IMR-90 (cell line): ENCODE measurements around the gene MTURN. TPM values are rescaled to one million over a fixed set of nuclear protein-coding genes. Genes with fewer than 3 reads are reported as not detected.

ENCODE experiments used
- ATAC-seq: fragments of 200-7000 bp; cut with Tn5 transposase; 2 replicates; pipeline ENCODE4 v1.9.1; 2020; ENCODE audit warnings: low read depth, mild to moderate bottlenecking, moderate library complexity
- BruUV-seq: library from RNA; stranded (reverse); fragments of 400-500 nt; replicated peaks from 2 replicates; lab custom pipeline; 2021; lab: Mats Ljungman, UMichigan
- CTCF ChIA-PET: fragments of 300-600 bp; formaldehyde crosslinking; extraction: SDS; loops from one replicate; lab custom pipeline; 2021; ENCODE audit warnings: antibody characterized with exemption; lab: Yijun Ruan, JAX
- POLR2A ChIA-PET: fragments of 300-600 bp; sonication (Branson Sonifier 250); formaldehyde crosslinking; loops from one replicate; lab custom pipeline; 2022; ENCODE audit warnings: antibody characterized with exemption; ENCODE audit not compliant: unreplicated experiment; lab: Charles Lee
- DNase-seq: peaks from one replicate; pipeline ENCODE4 v3.0.0; 2013
- H2AFZ ChIP-seq: replicated peaks from 2 replicates; pipeline ENCODE3; 2013; ENCODE audit warnings: low read length, mild to moderate bottlenecking; ENCODE audit not compliant: poor library complexity
- H2AK5ac ChIP-seq: 2 replicates; pipeline ENCODE4 v1.6.1; 2013; ENCODE audit warnings: low read depth, low read length, inconsistent platforms
- H2AK9ac ChIP-seq: replicated peaks from 2 replicates; pipeline ENCODE3; 2013; ENCODE audit warnings: mild to moderate bottlenecking, low read depth, low read length, moderate library complexity; ENCODE audit not compliant: poor library complexity
- H2BK120ac ChIP-seq: 2 replicates; pipeline ENCODE4 v1.6.1; 2013; ENCODE audit warnings: low read depth, low read length, inconsistent platforms
- H2BK15ac ChIP-seq: 3 replicates; pipeline ENCODE4 v1.6.1; 2013; ENCODE audit warnings: low read depth, low read length, inconsistent platforms
- H2BK20ac ChIP-seq: 2 replicates; pipeline ENCODE4 v1.6.1; 2013; ENCODE audit warnings: low read depth, mild to moderate bottlenecking, inconsistent platforms, low read length, moderate library complexity
- H2BK5ac ChIP-seq: 2 replicates; pipeline ENCODE4 v1.6.1; 2013; ENCODE audit warnings: mild to moderate bottlenecking, low read depth, low read length, inconsistent platforms; ENCODE audit not compliant: poor library complexity, severe bottlenecking
- H3K14ac ChIP-seq: replicated peaks from 2 replicates; pipeline ENCODE4 v1.6.1; 2013; ENCODE audit warnings: low read depth, low read length, inconsistent platforms
- H3K18ac ChIP-seq: 2 replicates; pipeline ENCODE4 v1.6.1; 2013; ENCODE audit warnings: low read depth, low read length, control low read depth
- H3K23ac ChIP-seq: 2 replicates; pipeline ENCODE4 v1.6.1; 2013; ENCODE audit warnings: low read depth, low read length, inconsistent platforms
- H3K27ac ChIP-seq: 2 replicates; pipeline ENCODE4 v1.5.1; 2013; ENCODE audit warnings: mild to moderate bottlenecking, control low read depth, low read length; ENCODE audit not compliant: insufficient read depth
- H3K27me3 ChIP-seq: 2 replicates; pipeline ENCODE4 v1.6.1; 2013; ENCODE audit warnings: low read length; ENCODE audit not compliant: control insufficient read depth, insufficient read depth
- H3K36me3 ChIP-seq: 2 replicates; pipeline ENCODE4 v1.6.1; 2013; ENCODE audit warnings: low read length, mixed read lengths; ENCODE audit not compliant: control insufficient read depth, insufficient read depth
- H3K4ac ChIP-seq: 2 replicates; pipeline ENCODE4 v1.6.1; 2013; ENCODE audit warnings: low read depth, low read length, inconsistent platforms
- H3K4me1 ChIP-seq: 2 replicates; pipeline ENCODE4 v1.6.1; 2013; ENCODE audit warnings: low read length, mixed read lengths; ENCODE audit not compliant: control insufficient read depth, insufficient read depth
- H3K4me2 ChIP-seq: 2 replicates; pipeline ENCODE4 v1.6.1; 2013; ENCODE audit warnings: low read depth, mild to moderate bottlenecking, control low read depth, low read length, moderate library complexity
- H3K4me3 ChIP-seq: 2 replicates; pipeline ENCODE4 v1.5.1; 2013; ENCODE audit warnings: low read depth, mild to moderate bottlenecking, control low read depth, low read length, moderate library complexity; ENCODE audit not compliant: insufficient read depth
- H3K56ac ChIP-seq: 2 replicates; pipeline ENCODE4 v1.6.1; 2013; ENCODE audit warnings: low read length, inconsistent platforms; ENCODE audit not compliant: insufficient read depth; ENCODE audit errors: extremely low read depth
- H3K79me1 ChIP-seq, 2 experiments: 2 replicates each; pipeline ENCODE4 v1.6.1; 2013; ENCODE audit warnings: low read length in 2 of 2, inconsistent platforms in 1 of 2, low read depth in 1 of 2
- H3K9ac ChIP-seq: 2 replicates; pipeline ENCODE4 v1.6.1; 2013; ENCODE audit warnings: low read depth, low read length, control low read depth
- H3K9me1 ChIP-seq: 2 replicates; pipeline ENCODE4 v1.6.1; 2013; ENCODE audit warnings: low read length, inconsistent platforms; ENCODE audit not compliant: insufficient read depth
- H3K9me3 ChIP-seq: 2 replicates; pipeline ENCODE4 v1.6.1; 2013; ENCODE audit warnings: low read length; ENCODE audit not compliant: control insufficient read depth, insufficient read depth
- H4K20me1 ChIP-seq: 2 replicates; pipeline ENCODE4 v1.6.1; 2013; ENCODE audit warnings: low read length, inconsistent platforms; ENCODE audit not compliant: insufficient read depth
- H4K5ac ChIP-seq: 2 replicates; pipeline ENCODE4 v1.6.1; 2013; ENCODE audit warnings: mild to moderate bottlenecking, low read depth, low read length, control low read depth
- H4K8ac ChIP-seq, 2 experiments: 2 replicates each; pipeline ENCODE4 v1.6.1; 2013; ENCODE audit warnings: low read depth in 2 of 2, low read length in 2 of 2, control low read depth in 1 of 2, inconsistent platforms in 1 of 2
- H4K91ac ChIP-seq: 2 replicates; pipeline ENCODE4 v1.6.1; 2013; ENCODE audit warnings: low read depth, low read length, inconsistent platforms; ENCODE audit not compliant: insufficient read depth
- FOS ChIP-seq: fragments of 150-350 bp; IDR thresholded peaks from 2 replicates; pipeline ENCODE4 v1.6.1; 2016; ENCODE audit warnings: low read depth, low read length
- MAFK ChIP-seq: IDR thresholded peaks from 2 replicates; pipeline ENCODE4 v1.6.1; 2012; ENCODE audit warnings: low read depth, low read length, improper control_type of control experiment
- RAD21 ChIP-seq: IDR thresholded peaks from 2 replicates; pipeline ENCODE4 v1.6.1; 2012; ENCODE audit warnings: low read length, improper control_type of control experiment
- SMC3 ChIP-seq: fragments of 150-350 bp; IDR thresholded peaks from 2 replicates; pipeline ENCODE4 v1.6.1; 2016; ENCODE audit warnings: low read depth, mild to moderate bottlenecking, antibody characterized with exemption, low read length, moderate library complexity
- WGBS, 2 experiments: methylation state at CpG; one replicate each; pipeline versions ENCODE4 v1.1.5 to v1.1.7; 2013; ENCODE audit warnings: missing lambda C conversion rate in 2 of 2; ENCODE audit not compliant: insufficient read length in 1 of 2; ENCODE audit errors: extremely low coverage in 2 of 2; 5-methylcytosine and 5-hydroxymethylcytosine counted together
- dilution Hi-C: fragments of 300-500 bp; cut with HindIII; formaldehyde crosslinking; loops from one replicate; pipeline ENCODE4 v1.14.3; 2018; ENCODE audit warnings: low sequenced_read_pairs; ENCODE audit not compliant: unreplicated experiment
- in situ Hi-C: fragments of 300-500 bp; cut with MboI; formaldehyde crosslinking; loops from 3 replicates; pipeline ENCODE4 v1.14.3; 2019; ENCODE audit warnings: low sequenced_read_pairs, inconsistent platforms, mixed read lengths
- intact Hi-C: fragments of 100-400 bp; cut with micrococcal nuclease; formaldehyde crosslinking; loops from 2 replicates; pipeline ENCODE4 v1.10.0; 2022
- polyA plus RNA-seq, 3 experiments: library from polyadenylated mRNA; depleted of rRNA; stranded (reverse); fragments of >200 nt; gene quantifications; 2 replicates each; pipeline ENCODE4 v1.2.3, GENCODE V29; 2012; ENCODE audit warnings: low replicate concordance in 1 of 3
- total RNA-seq: library from RNA; depleted of rRNA; stranded (reverse); fragments of >200 nt; gene quantifications from 2 replicates; pipeline ENCODE4 v1.2.3, GENCODE V29; 2012
- TF ChIP-seq, protein P1 (sequence below): conservative IDR thresholded peaks from 2 replicates; pipeline ENCODE4 v1.5.1; 2012; ENCODE audit warnings: mild to moderate bottlenecking, low read depth, low read length, improper control_type of control experiment
- TF ChIP-seq, protein P2 (sequence below): fragments of 150-350 bp; IDR thresholded peaks from 2 replicates; pipeline ENCODE4 v1.6.1; 2017; ENCODE audit warnings: mild to moderate bottlenecking, antibody characterized with exemption, low read length, low read depth

Gene MTURN
- total and polyA plus RNA-seq, 2 of the 4 experiments (the other 2 are of a cell fraction) = 2.8 to 5.6 TPM

DNA sequence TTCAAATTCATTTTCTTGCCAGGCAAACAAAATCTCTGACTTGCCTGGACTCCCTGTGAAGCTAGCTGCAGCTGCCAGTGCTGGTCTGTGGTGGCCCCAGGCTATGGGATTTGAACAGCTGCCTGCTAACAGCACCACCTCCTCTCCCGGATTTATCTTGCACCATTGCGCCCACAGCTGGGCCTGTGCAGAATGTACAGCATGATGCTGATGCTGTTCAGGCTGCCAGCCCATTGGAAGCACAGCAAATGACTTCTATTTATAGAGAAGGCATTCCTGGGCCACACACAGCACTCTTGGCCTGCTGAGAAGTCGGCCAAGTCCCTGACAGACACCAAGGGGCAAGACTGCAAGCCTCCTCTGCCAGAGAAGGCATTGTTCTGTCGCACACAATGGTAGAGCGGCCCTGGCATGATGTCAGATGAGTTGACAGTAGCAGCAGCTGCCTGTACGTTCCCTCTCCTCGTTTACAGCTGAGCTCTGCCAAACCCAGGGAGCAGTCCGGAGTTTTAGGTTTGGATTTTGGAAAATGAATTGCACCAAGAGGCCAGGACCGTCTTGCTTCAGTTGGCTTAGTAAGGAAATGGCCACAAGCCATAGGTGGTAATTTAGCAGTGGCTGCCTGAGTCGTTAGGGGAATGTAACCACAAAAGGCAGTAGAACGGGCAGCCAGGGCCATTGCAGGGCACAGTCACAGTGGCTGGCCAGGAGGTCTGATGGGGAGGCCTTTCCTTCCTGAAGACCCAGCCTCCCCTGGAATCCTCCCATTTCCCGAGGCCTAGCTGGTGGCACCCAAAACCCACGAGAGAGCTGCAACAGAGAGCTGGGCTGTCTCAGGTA is 38.5 kb downstream of the MTURN start:
- no peak overlapping the region for H2BK20ac ChIP-seq
- no peak overlapping the region for H2BK120ac ChIP-seq
- H3K4me2 ChIP-seq = peak overlapping the region; percentile 18; the same call in 1 of the 2 replicates
- no peak overlapping the region for H2AK9ac ChIP-seq
- no peak overlapping the region for H4K91ac ChIP-seq
- 0 out of 2 replicates have a peak overlapping the region, but pooled peaks have one; percentile 22 for H3K4ac ChIP-seq
- H3K9me3 ChIP-seq = no peaks in the 10 kb centered on the region
- no TSS peak for BruUV-seq
- ATAC-seq (peak; percentile 87), DNase-seq (peak; percentile 89)
- peaks cover 19% of the 10 kb centered on the region for H3K4me1 ChIP-seq
- no peaks in the 10 kb centered on the region for H3K79me1 ChIP-seq
- no peak overlapping the region for H3K56ac ChIP-seq
- dilution Hi-C loops = no loop called here
- no peak overlapping the region for H3K18ac ChIP-seq
- no peak overlapping the region for H3K27ac ChIP-seq
- no peaks in the 10 kb centered on the region for H3K27me3 ChIP-seq
- TF ChIP-seq MAFK (no peak), SMC3 (peak; percentile 17; the same call in 1 of the 2 replicates), RAD21 (peak; percentile 49), FOS (no peak)
- TF ChIP-seq, protein P1, sequence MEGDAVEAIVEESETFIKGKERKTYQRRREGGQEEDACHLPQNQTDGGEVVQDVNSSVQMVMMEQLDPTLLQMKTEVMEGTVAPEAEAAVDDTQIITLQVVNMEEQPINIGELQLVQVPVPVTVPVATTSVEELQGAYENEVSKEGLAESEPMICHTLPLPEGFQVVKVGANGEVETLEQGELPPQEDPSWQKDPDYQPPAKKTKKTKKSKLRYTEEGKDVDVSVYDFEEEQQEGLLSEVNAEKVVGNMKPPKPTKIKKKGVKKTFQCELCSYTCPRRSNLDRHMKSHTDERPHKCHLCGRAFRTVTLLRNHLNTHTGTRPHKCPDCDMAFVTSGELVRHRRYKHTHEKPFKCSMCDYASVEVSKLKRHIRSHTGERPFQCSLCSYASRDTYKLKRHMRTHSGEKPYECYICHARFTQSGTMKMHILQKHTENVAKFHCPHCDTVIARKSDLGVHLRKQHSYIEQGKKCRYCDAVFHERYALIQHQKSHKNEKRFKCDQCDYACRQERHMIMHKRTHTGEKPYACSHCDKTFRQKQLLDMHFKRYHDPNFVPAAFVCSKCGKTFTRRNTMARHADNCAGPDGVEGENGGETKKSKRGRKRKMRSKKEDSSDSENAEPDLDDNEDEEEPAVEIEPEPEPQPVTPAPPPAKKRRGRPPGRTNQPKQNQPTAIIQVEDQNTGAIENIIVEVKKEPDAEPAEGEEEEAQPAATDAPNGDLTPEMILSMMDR = peak; percentile 43
- TF ChIP-seq, protein P2, sequence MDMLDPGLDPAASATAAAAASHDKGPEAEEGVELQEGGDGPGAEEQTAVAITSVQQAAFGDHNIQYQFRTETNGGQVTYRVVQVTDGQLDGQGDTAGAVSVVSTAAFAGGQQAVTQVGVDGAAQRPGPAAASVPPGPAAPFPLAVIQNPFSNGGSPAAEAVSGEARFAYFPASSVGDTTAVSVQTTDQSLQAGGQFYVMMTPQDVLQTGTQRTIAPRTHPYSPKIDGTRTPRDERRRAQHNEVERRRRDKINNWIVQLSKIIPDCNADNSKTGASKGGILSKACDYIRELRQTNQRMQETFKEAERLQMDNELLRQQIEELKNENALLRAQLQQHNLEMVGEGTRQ = no peak
- peaks cover 9% of the 10 kb centered on the region; the same call in 1 of the 2 replicates for H3K9me1 ChIP-seq
- ChIA-PET CTCF (interaction anchor here (0.6 to 1.7 kb wide), 8 partner anchors 8 to 1849 kb away, joined by 3 to 5 read pairs (median 3); partner anchors contain the start of gene MTURN), POLR2A (no interaction called here)
- H4K8ac ChIP-seq = 0 out of 4 replicates have a peak overlapping the region, but pooled peaks of 1 of the 2 experiments have one; percentile 24
- H3K9ac ChIP-seq = no peak overlapping the region
- no peaks in the 10 kb centered on the region for H3K36me3 ChIP-seq
- no peak overlapping the region for H3K4me3 ChIP-seq
- H4K5ac ChIP-seq = no peak overlapping the region
- intact Hi-C loops = no loop called here
- no peak overlapping the region for H2AK5ac ChIP-seq
- H2AFZ ChIP-seq = peak overlapping the region; percentile 81
- no peak overlapping the region for H3K23ac ChIP-seq
- in situ Hi-C loops = no loop called here
- no peak overlapping the region for H2BK5ac ChIP-seq
- H4K20me1 ChIP-seq = 0 out of 2 replicates have a peak, but pooled peaks cover 3% of the 10 kb centered on the region
- no peak overlapping the region for H2BK15ac ChIP-seq
- 29% methylated on average over 6 of the region's 13 CpGs; no CpG with 5 or more reads in 1 of the 2 experiments for WGBS, 2 experiments
- H3K14ac ChIP-seq = no peak overlapping the region
